A673 (cell line): ENCODE results near the gene BEGAIN. TPM values are rescaled to one million over a fixed set of nuclear protein-coding genes. Genes with fewer than 3 reads are reported as not detected.

Source experiments
- BruUV-seq: library from RNA; stranded (reverse); fragments of 400-500 nt; replicated peaks from 2 replicates; lab custom pipeline; 2021; lab: Mats Ljungman, UMichigan
- CTCF ChIA-PET: fragments of 300-600 bp; sonication (Branson Sonifier 250); formaldehyde crosslinking; loops from one replicate; lab custom pipeline; 2022; ENCODE audit warnings: antibody characterized with exemption; lab: Charles Lee
- POLR2A ChIA-PET: fragments of 300-600 bp; sonication (Branson Sonifier 250); formaldehyde crosslinking; loops from one replicate; lab custom pipeline; 2022; ENCODE audit warnings: antibody characterized with exemption; ENCODE audit not compliant: low non-redundant PET; lab: Charles Lee
- DNase-seq: peaks from one replicate; pipeline ENCODE4 v3.0.0-alpha.2; 2015; ENCODE audit warnings: low spot score
- H3K27ac ChIP-seq: fragments of 200-600 bp; sonication (generic); 2 replicates; pipeline ENCODE4 v1.5.1; 2016; ENCODE audit warnings: mixed run types, low read depth, mild to moderate bottlenecking, mixed read lengths, antibody characterized with exemption, low read length; ENCODE audit not compliant: poor library complexity, severe bottlenecking
- H3K27me3 ChIP-seq: fragments of 200-600 bp; sonication (generic); replicated peaks from 2 replicates; pipeline ENCODE4 v1.6.1; 2017; ENCODE audit warnings: mixed run types, low read depth, mild to moderate bottlenecking, mixed read lengths, antibody characterized with exemption, low read length; ENCODE audit not compliant: insufficient read depth, poor library complexity
- H3K36me3 ChIP-seq: fragments of 200-600 bp; sonication (generic); 2 replicates; pipeline ENCODE4 v1.6.1; 2016; ENCODE audit warnings: mixed run types, mild to moderate bottlenecking, mixed read lengths, antibody characterized with exemption, low read length; ENCODE audit not compliant: insufficient read depth, poor library complexity, severe bottlenecking
- H3K4me1 ChIP-seq: fragments of 200-600 bp; sonication (generic); 2 replicates; pipeline ENCODE4 v1.6.1; 2017; ENCODE audit warnings: mixed run types, mild to moderate bottlenecking, mixed read lengths, antibody characterized with exemption, low read length; ENCODE audit not compliant: insufficient read depth, poor library complexity, severe bottlenecking
- H3K4me3 ChIP-seq: fragments of 200-600 bp; sonication (generic); 2 replicates; pipeline ENCODE4 v1.5.1; 2016; ENCODE audit warnings: low read depth, mixed run types, mild to moderate bottlenecking, mixed read lengths, low read length; ENCODE audit not compliant: poor library complexity, severe bottlenecking
- H3K9me3 ChIP-seq: fragments of 200-600 bp; sonication (generic); 2 replicates; pipeline ENCODE4 v1.6.1; 2016; ENCODE audit warnings: mixed run types, low read depth, mild to moderate bottlenecking, mixed read lengths, antibody characterized with exemption, low read length; ENCODE audit not compliant: poor library complexity, severe bottlenecking
- EZH2 ChIP-seq: fragments of 200-600 bp; sonication (generic); IDR thresholded peaks from 2 replicates; pipeline ENCODE4 v1.6.1; 2017; ENCODE audit warnings: borderline replicate concordance, low read depth, mild to moderate bottlenecking, mixed read lengths, antibody characterized with exemption, low read length; ENCODE audit not compliant: poor library complexity, severe bottlenecking
- intact Hi-C: fragments of 100-400 bp; cut with micrococcal nuclease; formaldehyde crosslinking; loops from one replicate; pipeline ENCODE4 v1.10.0; 2022; ENCODE audit not compliant: unreplicated experiment
- total RNA-seq: library from RNA; stranded (reverse); gene quantifications from 2 replicates; pipeline ENCODE4 v1.2.3, GENCODE V29; 2021
- TF ChIP-seq, protein P1 (sequence below): fragments of 300-800, 200-600 bp; sonication (generic); conservative IDR thresholded peaks from 2 replicates; pipeline ENCODE4 v1.5.1; 2017; ENCODE audit warnings: low read depth, mild to moderate bottlenecking, antibody characterized with exemption, low read length, moderate library complexity, mixed read lengths

Gene BEGAIN
- total RNA-seq, 1 experiment from 2014 or later = 0.84 TPM

DNA sequence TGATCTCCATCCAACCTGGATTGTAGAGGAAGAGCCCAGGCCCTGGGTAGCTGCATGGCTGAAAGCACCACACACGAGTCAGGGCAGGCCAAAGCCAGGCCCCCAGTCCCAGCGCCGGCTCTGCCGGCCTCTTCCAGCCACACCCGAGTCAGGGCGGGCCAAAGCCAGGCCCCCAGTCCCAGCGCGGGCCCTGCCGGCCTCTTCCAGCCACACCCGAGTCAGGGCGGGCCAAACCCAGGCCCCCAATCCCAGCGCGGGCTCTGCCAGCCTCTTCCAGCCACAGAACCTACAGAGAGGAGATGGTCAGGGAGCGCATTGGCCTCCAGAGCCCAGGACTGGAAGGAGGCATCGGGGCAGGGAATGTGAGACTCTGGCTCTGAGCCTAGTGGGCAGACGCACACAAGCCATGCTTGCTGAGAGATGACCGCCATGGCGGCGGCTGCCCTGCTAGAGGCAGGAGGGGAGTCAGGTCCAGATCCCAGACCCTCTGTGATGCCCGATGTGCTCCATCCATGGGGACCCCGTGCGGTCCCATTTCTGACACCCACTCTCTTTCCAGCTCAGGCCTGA lies 30.2 kb downstream of the BEGAIN start:
- DNase-seq = no peak
- Histone ChIP-seq H3K36me3 (no peaks in the 10 kb centered on the region), H3K4me1 (peaks cover 4% of the 10 kb centered on the region), H3K27ac (no peak overlapping the region), H3K27me3 (no peaks in the 10 kb centered on the region), H3K9me3 (no peaks in the 10 kb centered on the region), H3K4me3 (no peak overlapping the region)
- TF ChIP-seq, protein P1, sequence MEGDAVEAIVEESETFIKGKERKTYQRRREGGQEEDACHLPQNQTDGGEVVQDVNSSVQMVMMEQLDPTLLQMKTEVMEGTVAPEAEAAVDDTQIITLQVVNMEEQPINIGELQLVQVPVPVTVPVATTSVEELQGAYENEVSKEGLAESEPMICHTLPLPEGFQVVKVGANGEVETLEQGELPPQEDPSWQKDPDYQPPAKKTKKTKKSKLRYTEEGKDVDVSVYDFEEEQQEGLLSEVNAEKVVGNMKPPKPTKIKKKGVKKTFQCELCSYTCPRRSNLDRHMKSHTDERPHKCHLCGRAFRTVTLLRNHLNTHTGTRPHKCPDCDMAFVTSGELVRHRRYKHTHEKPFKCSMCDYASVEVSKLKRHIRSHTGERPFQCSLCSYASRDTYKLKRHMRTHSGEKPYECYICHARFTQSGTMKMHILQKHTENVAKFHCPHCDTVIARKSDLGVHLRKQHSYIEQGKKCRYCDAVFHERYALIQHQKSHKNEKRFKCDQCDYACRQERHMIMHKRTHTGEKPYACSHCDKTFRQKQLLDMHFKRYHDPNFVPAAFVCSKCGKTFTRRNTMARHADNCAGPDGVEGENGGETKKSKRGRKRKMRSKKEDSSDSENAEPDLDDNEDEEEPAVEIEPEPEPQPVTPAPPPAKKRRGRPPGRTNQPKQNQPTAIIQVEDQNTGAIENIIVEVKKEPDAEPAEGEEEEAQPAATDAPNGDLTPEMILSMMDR = no peak
- no peak for TF ChIP-seq EZH2
- POLR2A ChIA-PET = interaction anchor here (0.7 kb wide), 1 partner anchor 89 kb away, joined by 6 read pairs; no protein-coding TSS in a partner anchor
- intact Hi-C loops = no loop called here
- CTCF ChIA-PET = no interaction called here
- no TSS peak for BruUV-seq

DNA sequence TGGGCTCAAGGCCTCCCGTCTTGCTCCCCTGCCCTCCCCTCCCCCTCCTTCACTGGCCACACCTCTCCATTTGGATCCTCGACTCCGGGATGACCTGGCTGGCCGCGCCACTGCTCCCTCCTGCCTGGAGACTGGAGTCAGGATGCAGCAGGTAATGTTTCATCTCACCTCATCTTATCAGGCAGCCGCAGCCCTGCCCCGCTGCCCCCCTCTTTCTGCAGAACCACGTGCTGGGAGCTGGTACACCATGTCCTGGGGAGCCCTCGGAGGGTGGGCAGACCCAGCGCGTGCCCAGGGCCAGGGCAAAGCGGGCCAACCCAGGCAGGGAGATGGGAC lies 31.1 kb downstream of the BEGAIN start:
- no peaks in the 10 kb centered on the region for H3K36me3 ChIP-seq
- intact Hi-C loops = no loop called here
- CTCF ChIA-PET = no interaction called here
- H3K27ac ChIP-seq = no peak overlapping the region
- no peak for TF ChIP-seq EZH2
- no TSS peak for BruUV-seq
- H3K4me3 ChIP-seq = no peak overlapping the region
- POLR2A ChIA-PET = no interaction called here
- peaks cover 4% of the 10 kb centered on the region for H3K4me1 ChIP-seq
- DNase-seq = no peak
- no peaks in the 10 kb centered on the region for H3K9me3 ChIP-seq
- no peaks in the 10 kb centered on the region for H3K27me3 ChIP-seq

DNA sequence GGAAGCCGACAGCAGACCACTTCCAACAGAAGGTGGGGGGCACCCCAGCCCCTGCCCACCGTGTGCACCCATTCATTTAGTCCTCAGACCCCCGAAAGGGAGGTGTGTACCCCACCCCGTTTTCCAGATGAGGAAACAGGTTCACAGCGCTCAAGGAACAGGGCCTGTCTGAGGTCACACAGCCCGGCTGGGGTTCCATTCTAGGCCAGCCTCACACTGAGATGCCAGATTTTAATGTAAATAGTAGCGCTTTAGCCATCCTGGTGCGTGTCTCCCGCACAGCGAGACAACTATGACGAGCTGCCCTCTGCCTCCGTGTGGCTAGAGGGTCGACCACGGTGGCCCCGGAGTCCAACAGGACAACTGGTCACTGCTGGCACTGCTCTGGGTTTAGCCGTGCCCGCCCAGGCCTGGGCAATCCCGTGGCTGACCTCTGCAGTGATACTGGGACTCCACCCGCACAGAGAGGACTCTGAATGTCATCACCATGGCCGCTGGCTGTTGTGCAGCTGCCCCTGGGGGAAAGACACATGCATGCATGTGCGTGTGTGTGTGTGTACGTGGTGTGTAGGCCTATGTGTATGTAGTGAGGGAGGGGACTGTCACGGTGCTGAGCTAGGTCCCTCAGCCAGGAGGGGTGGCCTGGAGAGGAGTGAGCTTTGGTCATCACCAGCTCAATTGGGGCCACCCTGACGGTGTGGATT lies 31.6 kb downstream of the BEGAIN start:
- no peaks in the 10 kb centered on the region for H3K27me3 ChIP-seq

DNA sequence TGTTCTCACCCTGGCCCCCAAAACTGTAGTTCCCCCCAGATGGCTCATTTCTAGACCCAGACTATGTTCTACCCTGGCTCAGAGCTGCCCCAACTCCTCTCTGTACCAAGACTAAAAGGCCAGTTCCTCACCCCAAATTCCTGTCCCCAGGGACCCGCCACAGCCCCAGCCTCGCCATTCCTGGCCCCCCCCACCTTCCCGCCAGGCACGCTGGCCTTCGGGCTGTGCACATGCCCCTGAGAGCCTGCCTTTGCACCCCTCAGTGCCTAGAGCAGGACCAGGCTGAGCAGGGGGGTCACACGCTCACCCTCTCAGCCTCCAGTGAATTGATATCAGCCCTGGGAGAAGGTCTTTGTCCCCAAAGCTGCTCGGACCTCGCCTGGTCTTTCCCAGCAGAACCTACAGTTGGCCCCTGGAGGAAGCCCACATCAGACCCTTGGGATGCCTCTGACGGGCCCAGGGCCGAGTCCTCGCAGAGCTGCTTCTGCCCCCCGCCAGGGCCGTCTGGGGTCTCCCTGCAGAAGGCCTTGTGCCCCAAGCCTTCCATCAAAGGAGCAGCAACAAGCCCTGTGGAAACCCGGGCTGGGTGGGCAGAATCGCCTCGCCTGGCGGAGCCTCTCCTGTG lies 32.4 kb downstream of the BEGAIN start:
- Histone ChIP-seq H3K27ac (no peak overlapping the region), H3K4me3 (no peak overlapping the region), H3K27me3 (no peaks in the 10 kb centered on the region), H3K36me3 (no peaks in the 10 kb centered on the region), H3K4me1 (peaks cover 4% of the 10 kb centered on the region), H3K9me3 (no peaks in the 10 kb centered on the region)
- TF ChIP-seq, protein P1 = no peak
- TF ChIP-seq EZH2 = no peak
- no peak for DNase-seq
- BruUV-seq = no TSS peak
- CTCF ChIA-PET = no interaction called here
- POLR2A ChIA-PET = no interaction called here
- intact Hi-C loops = no loop called here

More for the DNA sequence above, 31.6 kb downstream of the BEGAIN start:
- intact Hi-C loops = no loop called here
- Histone ChIP-seq H3K27ac (no peak overlapping the region), H3K4me3 (no peak overlapping the region), H3K9me3 (no peaks in the 10 kb centered on the region), H3K36me3 (no peaks in the 10 kb centered on the region), H3K4me1 (peaks cover 4% of the 10 kb centered on the region)
- no peak for TF ChIP-seq EZH2
- no TSS peak for BruUV-seq
- ChIA-PET POLR2A (no interaction called here), CTCF (no interaction called here)
- DNase-seq = no peak
